Renal cortical epithelial cell (primary cell): ENCODE data around the gene PPP1R12B. TPM values are rescaled to one million over a fixed set of nuclear protein-coding genes. Genes with fewer than 3 reads are reported as not detected.
"Not testable (repeated sequence)": the region's sequence is repeated elsewhere in the genome, so short reads cannot be mapped to it uniquely, and the experiment has no call there.

Source experiments
- DNase-seq: peaks from one replicate; pipeline ENCODE4 v3.0.0-alpha.2; 2011; ENCODE audit warnings: low read depth
- total RNA-seq: library from RNA; depleted of rRNA; stranded (reverse); fragments of >200 nt; gene quantifications from 2 replicates; pipeline ENCODE4 v1.2.3, GENCODE V29; 2014

The PPP1R12B gene
- total RNA-seq, 1 donor from 2014 or later, result 20.1 TPM

- peak; percentile 29 for DNase-seq
Measured at GRCh38 chr1:202579806-202580205, 231.3 kb downstream of the PPP1R12B start.

GRCh38 chr1:202580619-202581018 is 232.1 kb downstream of the PPP1R12B start:
- no peak for DNase-seq

GRCh38 chr1:202582350-202582749 is 233.9 kb downstream of the PPP1R12B start:
- not testable (repeated sequence) for DNase-seq

- DNase-seq, result no peak
Measured at GRCh38 chr1:202584707-202585589, 236.4 kb downstream of the PPP1R12B start.

- DNase-seq, result no peak
Measured at GRCh38 chr1:202585590-202585933, 237.1 kb downstream of the PPP1R12B start.

GRCh38 chr1:202586018-202586821 is 237.7 kb downstream of the PPP1R12B start:
- DNase-seq, result peak; percentile 54

- no peak for DNase-seq
Measured at GRCh38 chr1:202586871-202587270, 238.4 kb downstream of the PPP1R12B start.

GRCh38 chr1:202587859-202588485 is 239.5 kb downstream of the PPP1R12B start:
- peak; percentile 18 for DNase-seq

GRCh38 chr1:202588503-202589189 is 240.1 kb downstream of the PPP1R12B start:
- DNase-seq, result no peak

GRCh38 chr1:202589190-202589930 is 240.9 kb downstream of the PPP1R12B start:
- peak; percentile 99 for DNase-seq

- no peak for DNase-seq
Measured at GRCh38 chr1:202590126-202590525, 241.6 kb downstream of the PPP1R12B start.

- DNase-seq, result no peak
Measured at GRCh38 chr1:202590975-202591411, 242.5 kb downstream of the PPP1R12B start.

- DNase-seq, result no peak
Measured at GRCh38 chr1:202591515-202591914, 243.0 kb downstream of the PPP1R12B start.

- DNase-seq, result no peak
Measured at GRCh38 chr1:202592146-202592545, 243.6 kb downstream of the PPP1R12B start.

GRCh38 chr1:202593845-202594244 is 245.3 kb downstream of the PPP1R12B start:
- DNase-seq, result peak; percentile 57

GRCh38 chr1:202596638-202597037 is 248.1 kb downstream of the PPP1R12B start:
- DNase-seq, result no peak

- no peak for DNase-seq
Measured at GRCh38 chr1:202597090-202597761, 248.7 kb downstream of the PPP1R12B start.

GRCh38 chr1:202599669-202600431 is 251.4 kb downstream of the PPP1R12B start:
- peak; percentile 66 for DNase-seq

- DNase-seq, result no peak
Measured at GRCh38 chr1:202600432-202601041, 252.0 kb downstream of the PPP1R12B start.
